GM12878 (cell line): ENCODE data around the gene SETD5. TPM values are rescaled to one million over a fixed set of nuclear protein-coding genes. Genes with fewer than 3 reads are reported as not detected.

Experiments used
- ATAC-seq: fragments of 200-7000 bp; cut with Tn5 transposase; 3 replicates; pipeline ENCODE4 v1.9.1; 2020; ENCODE audit warnings: mild to moderate bottlenecking, moderate library complexity
- BruUV-seq: library from RNA; stranded (reverse); fragments of 400-500 nt; replicated peaks from 2 replicates; lab custom pipeline; 2021; lab: Mats Ljungman, UMichigan
- CTCF ChIA-PET: fragments of 300-600 bp; sonication (Branson Sonifier 250); formaldehyde crosslinking; extraction: SDS; loops from one replicate; lab custom pipeline; 2021; ENCODE audit warnings: inconsistent platforms; lab: Yijun Ruan, JAX
- POLR2A ChIA-PET: fragments of 350-600 bp; formaldehyde crosslinking; extraction: SDS; loops from one replicate; lab custom pipeline; 2021; ENCODE audit warnings: inconsistent platforms; lab: Charles Lee
- RAD21 ChIA-PET: fragments of 300-600 bp; sonication (Branson Sonifier 250); formaldehyde crosslinking; loops from one replicate; lab custom pipeline; 2023; ENCODE audit warnings: antibody characterized with exemption; ENCODE audit not compliant: unreplicated experiment; lab: Charles Lee
- SMC1A ChIA-PET: fragments of 300-600 bp; sonication (Branson Sonifier 250); formaldehyde crosslinking; loops from one replicate; lab custom pipeline; 2023; ENCODE audit not compliant: unreplicated experiment, uncharacterized antibody; lab: Charles Lee
- DNase-seq: peaks from one replicate; pipeline ENCODE4 v3.0.0-alpha.2; 2011; ENCODE audit warnings: low read depth, low spot score
- FAIRE-seq: peaks from 3 replicates; lab custom pipeline; 2011; peaks lifted over from hg19 to GRCh38; lab: Jason Lieb, UNC
- H2AFZ ChIP-seq: 2 replicates; pipeline ENCODE4 v1.6.0; 2011; ENCODE audit warnings: low read depth, low read length, control low read depth; ENCODE audit not compliant: control insufficient read depth
- H3K27ac ChIP-seq: 2 replicates; pipeline ENCODE4 v1.5.1; 2011; ENCODE audit warnings: control low read depth; ENCODE audit not compliant: control insufficient read depth, insufficient read depth
- H3K27me3 ChIP-seq, 2 experiments: replicated peaks in 1 of 2; 2 replicates each; pipeline versions ENCODE4 v1.6.0 to v1.6.1; 2011; ENCODE audit warnings: low read length in 1 of 2; ENCODE audit not compliant: control insufficient read depth in 2 of 2, insufficient read depth in 2 of 2
- H3K36me3 ChIP-seq, 2 experiments: 2 replicates each; pipeline ENCODE4 v1.5.1; 2011; ENCODE audit warnings: low read length in 1 of 2; ENCODE audit not compliant: control insufficient read depth in 2 of 2, insufficient read depth in 2 of 2
- H3K4me1 ChIP-seq: 2 replicates; pipeline ENCODE4 v1.6.1; 2011; ENCODE audit warnings: mild to moderate bottlenecking, low read length, moderate library complexity, mixed read lengths; ENCODE audit not compliant: control insufficient read depth, insufficient read depth
- H3K4me2 ChIP-seq: 2 replicates; pipeline ENCODE4 v1.6.0; 2011; ENCODE audit warnings: control low read depth; ENCODE audit not compliant: control insufficient read depth, insufficient read depth
- H3K4me3 ChIP-seq: fragments of 200-600 bp; sonication (generic); 2 replicates; pipeline ENCODE4 v1.5.1; 2016
- H3K79me2 ChIP-seq: 2 replicates; pipeline ENCODE4 v1.6.0; 2011; ENCODE audit warnings: low read length; ENCODE audit not compliant: control insufficient read depth, insufficient read depth
- H3K9ac ChIP-seq: 2 replicates; pipeline ENCODE4 v1.8.0; 2011; ENCODE audit warnings: low read length, control low read depth, mixed read lengths; ENCODE audit not compliant: control insufficient read depth, insufficient read depth
- H3K9me3 ChIP-seq: replicated peaks from 3 replicates; pipeline ENCODE4 v1.5.1; 2011; ENCODE audit warnings: mild to moderate bottlenecking, low read length; ENCODE audit not compliant: control insufficient read depth, insufficient read depth
- H4K20me1 ChIP-seq: 2 replicates; pipeline ENCODE4 v1.6.0; 2011; ENCODE audit not compliant: control insufficient read depth, insufficient read depth
- CBFB ChIP-seq: IDR thresholded peaks from 2 replicates; pipeline ENCODE4 v1.6.1; 2016; ENCODE audit warnings: antibody characterized with exemption, low read depth
- HDGF ChIP-seq: fragments of 450-650 bp; IDR thresholded peaks from 2 replicates; pipeline ENCODE4 v1.6.1; 2016; ENCODE audit warnings: antibody characterized with exemption
- IRF4 ChIP-seq: IDR thresholded peaks from 2 replicates; pipeline ENCODE4 v1.6.1; 2011; ENCODE audit warnings: low read depth, low read length
- POU2F2 ChIP-seq: IDR thresholded peaks from 3 replicates; pipeline ENCODE4 v1.6.1; 2011; ENCODE audit warnings: low read depth, mild to moderate bottlenecking, low read length, borderline replicate concordance
- RAD21 ChIP-seq: IDR thresholded peaks from 2 replicates; pipeline ENCODE4 v1.6.1; 2011; ENCODE audit warnings: mild to moderate bottlenecking, low read depth, low read length, moderate library complexity; ENCODE audit not compliant: insufficient read depth
- RUNX3 ChIP-seq: IDR thresholded peaks from 2 replicates; pipeline ENCODE4 v1.6.1; 2012; ENCODE audit warnings: low read length, inconsistent platforms
- SMARCA5 ChIP-seq: fragments of 450-650 bp; IDR thresholded peaks from 2 replicates; pipeline ENCODE4 v1.6.1; 2017; ENCODE audit warnings: mild to moderate bottlenecking
- SMC3 ChIP-seq: IDR thresholded peaks from 2 replicates; pipeline ENCODE4 v1.6.1; 2011; ENCODE audit warnings: low read length, improper control_type of control experiment, borderline replicate concordance
- WGBS: methylation state at CpG from one replicate; pipeline ENCODE4 v1.1.6; 2016; ENCODE audit warnings: low lambda C conversion rate; ENCODE audit not compliant: insufficient replicate concordance, insufficient coverage; ENCODE audit errors: missing lambda C conversion rate; 5-methylcytosine and 5-hydroxymethylcytosine counted together
- in situ Hi-C: fragments of 300-500 bp; cut with MboI; formaldehyde crosslinking; loops from 9 replicates; pipeline ENCODE4 v1.14.3; 2018; ENCODE audit warnings: mixed read lengths
- intact Hi-C: fragments of 100-400 bp; cut with micrococcal nuclease; formaldehyde crosslinking; loops from one replicate; pipeline ENCODE4 v1.14.2; 2022; ENCODE audit not compliant: unreplicated experiment
- polyA plus RNA-seq, 11 experiments: library from polyadenylated mRNA; depleted of rRNA in 4 of 11; unstranded in 6 of 11; stranded (reverse) in 5 of 11; fragments of >200 nt; fragmentation: Nextera tagmentation in 4 of 11; fragmentation: Illumina TruSeq in 1 of 11; extraction: Ambion mirVana in 4 of 11; extraction: Trizol in 1 of 11; gene quantifications; 1 replicate in 1 of 11; 2 replicates in 10 of 11; pipeline versions ENCODE4 v1.2.1 to v1.2.3, GENCODE V29; 2011 to 2016; ENCODE audit warnings: inconsistent platforms in 2 of 11, missing spikeins in 2 of 11, low read depth in 1 of 11
- total RNA-seq, 4 experiments: library from RNA; depleted of rRNA in 3 of 4; stranded (reverse); fragments of >200 nt in 3 of 4; fragmentation: Illumina TruSeq in 1 of 4; extraction: Trizol in 1 of 4; gene quantifications; 2 replicates each; pipeline versions ENCODE4 v1.2.1 to v1.2.3, GENCODE V29; 2013 to 2021
- TF ChIP-seq, protein P1 (sequence below), 3 experiments: IDR thresholded peaks in 2 of 3; conservative IDR thresholded peaks in 1 of 3; 2 replicates each; pipeline ENCODE4 v1.5.1; 2011; ENCODE audit warnings: low read depth in 3 of 3, low read length in 3 of 3, mild to moderate bottlenecking in 3 of 3, control low read depth in 2 of 3, moderate library complexity in 2 of 3, inconsistent platforms in 1 of 3, mixed read lengths in 1 of 3; ENCODE audit not compliant: control insufficient read depth in 2 of 3, insufficient read depth in 1 of 3; ENCODE audit errors: extremely low read depth in 1 of 3

Gene SETD5
- total and polyA plus RNA-seq, 10 of the 15 experiments (the other 5 are each of a cell fraction or from before 2014, with no cell fraction given) = 8.2 to 94.0 (median 55.4) TPM

DNA sequence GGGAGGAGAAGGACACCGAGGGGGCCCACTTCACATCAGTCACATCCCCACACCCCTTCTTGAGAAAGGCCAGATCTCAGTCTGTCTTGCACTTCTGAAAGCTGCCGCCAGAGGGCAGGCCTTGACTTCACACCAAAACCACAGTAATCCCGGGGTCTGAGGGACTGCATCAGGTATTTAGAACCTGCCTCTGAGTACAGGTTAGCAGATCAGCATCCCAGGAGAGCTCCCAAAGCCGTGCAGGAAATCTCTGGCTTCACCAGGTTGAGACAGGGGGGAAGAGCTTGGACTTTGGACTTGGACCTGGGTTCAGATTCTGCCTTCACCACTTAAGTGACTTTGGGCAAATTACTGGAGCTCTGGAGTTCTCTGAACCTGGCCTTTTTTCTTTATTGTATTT, 105.9 kb downstream of the SETD5 start:
- Histone ChIP-seq H3K4me3 (no peak overlapping the region), H2AFZ (no peak overlapping the region), H3K9me3 (no peaks in the 10 kb centered on the region), H4K20me1 (no peaks in the 10 kb centered on the region), H3K27ac (no peak overlapping the region), H3K36me3 (no peaks in the 10 kb centered on the region), H3K79me2 (no peaks in the 10 kb centered on the region), H3K9ac (no peak overlapping the region), H3K27me3 (peaks cover 1 to 8% of the 10 kb centered on the region in 2 experiments), H3K4me2 (no peak overlapping the region), H3K4me1 (peaks cover 2% of the 10 kb centered on the region; the same call in 1 of the 2 replicates)
- CTCF ChIA-PET = interaction anchor here (0.6 to 5.2 kb wide), 44 partner anchors 9 to 1236 kb away, joined by 3 to 45 read pairs (median 4); partner anchors contain the start of genes BRPF1, CRELD1, MTMR14 and SEC13
- TF ChIP-seq SMARCA5 = no peak
- TF ChIP-seq HDGF = no peak
- TF ChIP-seq, protein P1, sequence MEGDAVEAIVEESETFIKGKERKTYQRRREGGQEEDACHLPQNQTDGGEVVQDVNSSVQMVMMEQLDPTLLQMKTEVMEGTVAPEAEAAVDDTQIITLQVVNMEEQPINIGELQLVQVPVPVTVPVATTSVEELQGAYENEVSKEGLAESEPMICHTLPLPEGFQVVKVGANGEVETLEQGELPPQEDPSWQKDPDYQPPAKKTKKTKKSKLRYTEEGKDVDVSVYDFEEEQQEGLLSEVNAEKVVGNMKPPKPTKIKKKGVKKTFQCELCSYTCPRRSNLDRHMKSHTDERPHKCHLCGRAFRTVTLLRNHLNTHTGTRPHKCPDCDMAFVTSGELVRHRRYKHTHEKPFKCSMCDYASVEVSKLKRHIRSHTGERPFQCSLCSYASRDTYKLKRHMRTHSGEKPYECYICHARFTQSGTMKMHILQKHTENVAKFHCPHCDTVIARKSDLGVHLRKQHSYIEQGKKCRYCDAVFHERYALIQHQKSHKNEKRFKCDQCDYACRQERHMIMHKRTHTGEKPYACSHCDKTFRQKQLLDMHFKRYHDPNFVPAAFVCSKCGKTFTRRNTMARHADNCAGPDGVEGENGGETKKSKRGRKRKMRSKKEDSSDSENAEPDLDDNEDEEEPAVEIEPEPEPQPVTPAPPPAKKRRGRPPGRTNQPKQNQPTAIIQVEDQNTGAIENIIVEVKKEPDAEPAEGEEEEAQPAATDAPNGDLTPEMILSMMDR (IDR thresholded peaks at IDR 0.05 in 2 of 3, conservative IDR thresholded peaks at IDR 0.05 in 1 of 3; ENCODE audit: control insufficient read depth in 2 of 3, extremely low read depth in 1 of 3, insufficient read depth in 1 of 3, low read depth in 3 of 3, low read length in 3 of 3) = peak; percentile 87 to 96 (median 95)
- peak; percentile 61; the same call in 1 of the 2 replicates for TF ChIP-seq CBFB
- peak; percentile 68 for TF ChIP-seq SMC3
- peak; percentile 91 for TF ChIP-seq RAD21
- peak; percentile 64; the same call in 1 of the 2 replicates for TF ChIP-seq IRF4
- peak; percentile 45; the same call in 1 of the 3 replicates for TF ChIP-seq POU2F2
- peak; percentile 85 for TF ChIP-seq RUNX3
- intact Hi-C loops = loop anchor here (1.0 to 10.0 kb wide), 3 partner anchors 149 to 528 kb away; no protein-coding TSS in a partner anchor
- in situ Hi-C loops = loop anchor here (5.0 kb wide), 1 partner anchor 224 kb away; no protein-coding TSS in a partner anchor
- SMC1A ChIA-PET = interaction anchor here (0.7 to 3.3 kb wide), 16 partner anchors 11 to 355 kb away, joined by 3 to 13 read pairs (median 4); no protein-coding TSS in a partner anchor
- BruUV-seq = no TSS peak
- RAD21 ChIA-PET = interaction anchor here (0.6 to 2.3 kb wide), 16 partner anchors 15 to 834 kb away, joined by 3 to 9 read pairs (median 4); partner anchors contain the start of genes BRPF1 and MTMR14
- FAIRE-seq (peak; percentile 74), DNase-seq (peak; percentile 21), ATAC-seq (peak; percentile 76)
- POLR2A ChIA-PET = interaction anchor here (0.5 kb wide), 2 partner anchors 57 to 280 kb away, joined by 4 read pairs; no protein-coding TSS in a partner anchor
- WGBS = 2% methylated on average over 4 of the region's 4 CpGs
